ENCODE measurements around the gene IKZF4.
"Not testable (repeated sequence)": the region's sequence is repeated elsewhere in the genome, so short reads cannot be mapped to it uniquely, and the experiment has no call there.

IKZF4 gene

DNA sequence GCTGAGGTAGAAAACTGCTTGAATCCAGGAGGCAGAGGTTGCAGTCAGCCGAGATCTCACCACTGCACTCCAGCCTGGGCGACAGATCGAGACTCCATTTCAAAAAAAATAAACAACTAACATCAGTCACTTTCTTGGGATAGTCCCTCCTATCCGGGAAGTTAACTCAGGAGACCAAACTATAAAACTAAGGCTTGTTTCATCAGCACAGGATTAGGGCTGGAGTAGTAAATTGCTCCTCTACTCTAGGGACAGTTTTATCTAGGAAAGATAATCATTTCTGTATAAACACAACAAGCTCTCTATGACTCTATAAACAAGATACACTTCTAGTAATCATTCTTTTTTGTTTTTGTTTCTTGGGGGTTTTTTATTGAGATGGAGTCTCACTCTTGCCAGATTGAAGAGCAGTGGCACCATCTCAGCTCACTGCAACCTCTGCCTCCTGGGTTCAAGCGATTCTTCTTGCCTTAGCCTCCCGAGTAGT is 32.6 kb downstream of the IKZF4 start:
- no peak overlapping the region for H3K27ac ChIP-seq (replicated peaks)
- H3K27me3 ChIP-seq (ENCODE audit: insufficient read depth, poor library complexity, severe bottlenecking), result no peaks in the 10 kb centered on the region
- no peak overlapping the region for H3K4me3 ChIP-seq (replicated peaks; ENCODE audit: insufficient read depth, low read length)
- DNase-seq (ENCODE audit: low read depth in 1 of 2, low spot score in 1 of 2), result no peak
- TF ChIP-seq, protein P1, sequence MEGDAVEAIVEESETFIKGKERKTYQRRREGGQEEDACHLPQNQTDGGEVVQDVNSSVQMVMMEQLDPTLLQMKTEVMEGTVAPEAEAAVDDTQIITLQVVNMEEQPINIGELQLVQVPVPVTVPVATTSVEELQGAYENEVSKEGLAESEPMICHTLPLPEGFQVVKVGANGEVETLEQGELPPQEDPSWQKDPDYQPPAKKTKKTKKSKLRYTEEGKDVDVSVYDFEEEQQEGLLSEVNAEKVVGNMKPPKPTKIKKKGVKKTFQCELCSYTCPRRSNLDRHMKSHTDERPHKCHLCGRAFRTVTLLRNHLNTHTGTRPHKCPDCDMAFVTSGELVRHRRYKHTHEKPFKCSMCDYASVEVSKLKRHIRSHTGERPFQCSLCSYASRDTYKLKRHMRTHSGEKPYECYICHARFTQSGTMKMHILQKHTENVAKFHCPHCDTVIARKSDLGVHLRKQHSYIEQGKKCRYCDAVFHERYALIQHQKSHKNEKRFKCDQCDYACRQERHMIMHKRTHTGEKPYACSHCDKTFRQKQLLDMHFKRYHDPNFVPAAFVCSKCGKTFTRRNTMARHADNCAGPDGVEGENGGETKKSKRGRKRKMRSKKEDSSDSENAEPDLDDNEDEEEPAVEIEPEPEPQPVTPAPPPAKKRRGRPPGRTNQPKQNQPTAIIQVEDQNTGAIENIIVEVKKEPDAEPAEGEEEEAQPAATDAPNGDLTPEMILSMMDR (IDR thresholded peaks at IDR 0.05; ENCODE audit: insufficient read depth, low read length), result no peak
- TF ChIP-seq, protein P2, sequence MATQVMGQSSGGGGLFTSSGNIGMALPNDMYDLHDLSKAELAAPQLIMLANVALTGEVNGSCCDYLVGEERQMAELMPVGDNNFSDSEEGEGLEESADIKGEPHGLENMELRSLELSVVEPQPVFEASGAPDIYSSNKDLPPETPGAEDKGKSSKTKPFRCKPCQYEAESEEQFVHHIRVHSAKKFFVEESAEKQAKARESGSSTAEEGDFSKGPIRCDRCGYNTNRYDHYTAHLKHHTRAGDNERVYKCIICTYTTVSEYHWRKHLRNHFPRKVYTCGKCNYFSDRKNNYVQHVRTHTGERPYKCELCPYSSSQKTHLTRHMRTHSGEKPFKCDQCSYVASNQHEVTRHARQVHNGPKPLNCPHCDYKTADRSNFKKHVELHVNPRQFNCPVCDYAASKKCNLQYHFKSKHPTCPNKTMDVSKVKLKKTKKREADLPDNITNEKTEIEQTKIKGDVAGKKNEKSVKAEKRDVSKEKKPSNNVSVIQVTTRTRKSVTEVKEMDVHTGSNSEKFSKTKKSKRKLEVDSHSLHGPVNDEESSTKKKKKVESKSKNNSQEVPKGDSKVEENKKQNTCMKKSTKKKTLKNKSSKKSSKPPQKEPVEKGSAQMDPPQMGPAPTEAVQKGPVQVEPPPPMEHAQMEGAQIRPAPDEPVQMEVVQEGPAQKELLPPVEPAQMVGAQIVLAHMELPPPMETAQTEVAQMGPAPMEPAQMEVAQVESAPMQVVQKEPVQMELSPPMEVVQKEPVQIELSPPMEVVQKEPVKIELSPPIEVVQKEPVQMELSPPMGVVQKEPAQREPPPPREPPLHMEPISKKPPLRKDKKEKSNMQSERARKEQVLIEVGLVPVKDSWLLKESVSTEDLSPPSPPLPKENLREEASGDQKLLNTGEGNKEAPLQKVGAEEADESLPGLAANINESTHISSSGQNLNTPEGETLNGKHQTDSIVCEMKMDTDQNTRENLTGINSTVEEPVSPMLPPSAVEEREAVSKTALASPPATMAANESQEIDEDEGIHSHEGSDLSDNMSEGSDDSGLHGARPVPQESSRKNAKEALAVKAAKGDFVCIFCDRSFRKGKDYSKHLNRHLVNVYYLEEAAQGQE (IDR thresholded peaks at IDR 0.05; ENCODE audit: insufficient replicate concordance, low read depth), result no peak
- TF ChIP-seq SPI1 (IDR thresholded peaks at IDR 0.05; ENCODE audit: borderline replicate concordance, low read depth), result no peak

DNA sequence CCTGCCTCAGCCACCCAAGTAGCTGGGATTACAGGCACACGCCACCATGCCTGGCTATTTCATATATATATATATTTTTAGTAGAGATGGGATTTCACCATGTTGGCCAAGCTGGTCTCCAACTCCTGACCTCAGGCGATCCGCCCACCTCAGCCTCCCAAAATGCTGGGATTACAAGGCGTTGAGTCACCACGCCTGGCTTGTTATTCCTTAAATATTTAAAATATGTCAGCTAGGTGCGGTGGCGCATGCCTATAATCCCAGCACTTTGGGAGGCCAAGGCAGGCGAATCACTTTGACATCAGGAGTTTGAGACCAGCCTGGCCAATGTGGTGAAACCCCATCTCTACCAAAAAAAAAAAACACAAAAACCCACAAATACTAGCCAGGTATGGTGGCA is 39.1 kb downstream of the IKZF4 start:
- H3K27me3 ChIP-seq (ENCODE audit: insufficient read depth, poor library complexity, severe bottlenecking); H3K27ac ChIP-seq (replicated peaks); H3K4me3 ChIP-seq (replicated peaks; ENCODE audit: insufficient read depth, low read length); DNase-seq (ENCODE audit: low read depth in 1 of 2, low spot score in 1 of 2): not testable (repeated sequence)

DNA sequence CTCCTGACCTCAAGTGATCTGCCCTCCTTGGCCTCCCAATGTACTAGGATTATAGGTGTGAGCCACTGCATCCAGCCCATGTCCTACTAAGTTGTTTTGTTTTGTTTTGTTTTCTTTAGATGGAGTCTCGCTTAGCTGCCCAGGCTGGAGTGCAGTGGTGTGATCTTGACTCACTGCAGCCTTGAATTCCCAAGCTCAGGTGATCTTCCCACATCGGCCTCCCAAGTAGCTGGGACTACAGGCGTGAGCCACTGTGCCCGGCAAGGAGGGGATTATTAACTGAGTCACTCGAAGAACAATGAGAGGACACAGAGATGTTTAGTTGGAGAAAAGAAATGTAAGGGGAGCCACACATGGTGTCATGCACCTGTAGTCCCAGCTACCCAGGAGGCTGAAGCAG is 41.1 kb downstream of the IKZF4 start:
- DNase-seq (ENCODE audit: low read depth in 1 of 2, low spot score in 1 of 2), result no peak
- no peaks in the 10 kb centered on the region for H3K27me3 ChIP-seq (ENCODE audit: insufficient read depth, poor library complexity, severe bottlenecking)
- H3K27ac ChIP-seq (replicated peaks), result no peak overlapping the region
- no peak overlapping the region for H3K4me3 ChIP-seq (replicated peaks; ENCODE audit: insufficient read depth, low read length)
- no peak for TF ChIP-seq SPI1 (IDR thresholded peaks at IDR 0.05; ENCODE audit: borderline replicate concordance, low read depth)
- TF ChIP-seq GABPA (IDR thresholded peaks at IDR 0.05; ENCODE audit: low read depth), result no peak
- TF ChIP-seq, protein P1 (IDR thresholded peaks at IDR 0.05; ENCODE audit: insufficient read depth, low read length), result no peak
- no peak for TF ChIP-seq POLR2AphosphoS5 (IDR thresholded peaks at IDR 0.05; ENCODE audit: low read depth)
- TF ChIP-seq, protein P2 (IDR thresholded peaks at IDR 0.05; ENCODE audit: insufficient replicate concordance, low read depth), result no peak

DNA sequence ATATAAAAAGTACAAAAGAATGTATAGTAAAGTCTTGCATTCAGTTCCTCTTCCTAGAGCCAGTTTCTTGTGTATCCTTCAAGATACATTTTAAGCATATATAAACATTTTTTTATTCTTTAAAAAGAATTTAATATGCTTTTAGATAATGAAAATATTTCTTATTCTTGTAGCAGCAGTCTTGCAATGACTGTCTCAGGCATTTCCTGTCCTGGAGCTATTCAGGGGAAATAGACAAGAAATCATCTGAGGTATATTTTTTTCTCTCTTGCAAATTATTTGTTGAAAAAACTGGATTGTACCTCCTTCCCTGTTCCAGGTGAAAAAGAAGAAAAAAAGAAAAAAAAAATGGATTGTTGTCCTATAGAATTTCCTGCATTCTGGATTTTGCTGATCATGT is 42.2 kb downstream of the IKZF4 start:
- H3K27me3 ChIP-seq (ENCODE audit: insufficient read depth, poor library complexity, severe bottlenecking), result no peaks in the 10 kb centered on the region
- no peak for DNase-seq (ENCODE audit: low read depth in 1 of 2, low spot score in 1 of 2)
- TF ChIP-seq, protein P1 (IDR thresholded peaks at IDR 0.05; ENCODE audit: insufficient read depth, low read length), result no peak
- TF ChIP-seq, protein P2 (IDR thresholded peaks at IDR 0.05; ENCODE audit: insufficient replicate concordance, low read depth), result no peak
- TF ChIP-seq POLR2AphosphoS5 (IDR thresholded peaks at IDR 0.05; ENCODE audit: low read depth) (no peak), GABPA (IDR thresholded peaks at IDR 0.05; ENCODE audit: low read depth) (no peak), SPI1 (IDR thresholded peaks at IDR 0.05; ENCODE audit: borderline replicate concordance, low read depth) (no peak)
- H3K27ac ChIP-seq (replicated peaks), result no peak overlapping the region
- H3K4me3 ChIP-seq (replicated peaks; ENCODE audit: insufficient read depth, low read length), result no peak overlapping the region
